ENCODE data around the gene ZNF148.

ZNF148 gene

GRCh38 chr3:125262161-125262560 is 113.0 kb downstream of the ZNF148 start:
- DNase-seq (ENCODE audit: insufficient read length) = no peak
- TF ChIP-seq POLR2AphosphoS5 (IDR thresholded peaks at IDR 0.05; ENCODE audit: low read depth, low read length) (no peak), POLR2A (IDR thresholded peaks at IDR 0.05; ENCODE audit: low read depth, low read length) (no peak), TAF1 (IDR thresholded peaks at IDR 0.05; ENCODE audit: borderline replicate concordance, low read depth, low read length) (no peak)
- FAIRE-seq = no peak

- TF ChIP-seq TAF1 (IDR thresholded peaks at IDR 0.05; ENCODE audit: borderline replicate concordance, low read depth, low read length) = no peak
- TF ChIP-seq POLR2AphosphoS5 (IDR thresholded peaks at IDR 0.05; ENCODE audit: low read depth, low read length) = no peak
- no peak for TF ChIP-seq POLR2A (IDR thresholded peaks at IDR 0.05; ENCODE audit: low read depth, low read length)
These were observed 114.1 kb downstream of the ZNF148 start for GRCh38 chr3:125261031-125261430.

GRCh38 chr3:125260158-125260557 is 115.0 kb downstream of the ZNF148 start:
- FAIRE-seq = no peak
- TF ChIP-seq POLR2A (IDR thresholded peaks at IDR 0.05; ENCODE audit: low read depth, low read length) (no peak), POLR2AphosphoS5 (IDR thresholded peaks at IDR 0.05; ENCODE audit: low read depth, low read length) (no peak), TAF1 (IDR thresholded peaks at IDR 0.05; ENCODE audit: borderline replicate concordance, low read depth, low read length) (no peak)
- DNase-seq (ENCODE audit: insufficient read length) = no peak

More at GRCh38 chr3:125261031-125261430, 114.1 kb downstream of the ZNF148 start:
- FAIRE-seq = no peak
- no peak for DNase-seq (ENCODE audit: insufficient read length)

GRCh38 chr3:125257536-125257935 is 117.6 kb downstream of the ZNF148 start:
- FAIRE-seq (no peak), DNase-seq (ENCODE audit: insufficient read length) (no peak)
- no peak for TF ChIP-seq POLR2A (IDR thresholded peaks at IDR 0.05; ENCODE audit: low read depth, low read length)
- no peak for TF ChIP-seq POLR2AphosphoS5 (IDR thresholded peaks at IDR 0.05; ENCODE audit: low read depth, low read length)
- no peak for TF ChIP-seq TAF1 (IDR thresholded peaks at IDR 0.05; ENCODE audit: borderline replicate concordance, low read depth, low read length)

GRCh38 chr3:125256675-125257074 is 118.5 kb downstream of the ZNF148 start:
- FAIRE-seq (no peak), DNase-seq (ENCODE audit: insufficient read length) (no peak)
- no peak for TF ChIP-seq POLR2A (IDR thresholded peaks at IDR 0.05; ENCODE audit: low read depth, low read length)
- no peak for TF ChIP-seq POLR2AphosphoS5 (IDR thresholded peaks at IDR 0.05; ENCODE audit: low read depth, low read length)

GRCh38 chr3:125250973-125251372 is 124.2 kb downstream of the ZNF148 start:
- TF ChIP-seq POLR2AphosphoS5 (IDR thresholded peaks at IDR 0.05; ENCODE audit: low read depth, low read length) (no peak), POLR2A (IDR thresholded peaks at IDR 0.05; ENCODE audit: low read depth, low read length) (no peak), TAF1 (IDR thresholded peaks at IDR 0.05; ENCODE audit: borderline replicate concordance, low read depth, low read length) (no peak)
- FAIRE-seq = no peak
- DNase-seq (ENCODE audit: insufficient read length) = no peak

GRCh38 chr3:125246237-125246636 is 128.9 kb downstream of the ZNF148 start:
- DNase-seq (ENCODE audit: insufficient read length) (no peak), FAIRE-seq (no peak)
- TF ChIP-seq POLR2AphosphoS5 (IDR thresholded peaks at IDR 0.05; ENCODE audit: low read depth, low read length) = no peak

GRCh38 chr3:125245521-125245920 is 129.6 kb downstream of the ZNF148 start:
- FAIRE-seq = no peak
- no peak for TF ChIP-seq POLR2AphosphoS5 (IDR thresholded peaks at IDR 0.05; ENCODE audit: low read depth, low read length)
- TF ChIP-seq POLR2A (IDR thresholded peaks at IDR 0.05; ENCODE audit: low read depth, low read length) = no peak
- no peak for TF ChIP-seq TAF1 (IDR thresholded peaks at IDR 0.05; ENCODE audit: borderline replicate concordance, low read depth, low read length)
- DNase-seq (ENCODE audit: insufficient read length) = no peak

GRCh38 chr3:125240496-125240895 is 134.6 kb downstream of the ZNF148 start:
- no peak for DNase-seq (ENCODE audit: insufficient read length)
- no peak for FAIRE-seq
- TF ChIP-seq POLR2A (IDR thresholded peaks at IDR 0.05; ENCODE audit: low read depth, low read length) (no peak), POLR2AphosphoS5 (IDR thresholded peaks at IDR 0.05; ENCODE audit: low read depth, low read length) (no peak), TAF1 (IDR thresholded peaks at IDR 0.05; ENCODE audit: borderline replicate concordance, low read depth, low read length) (no peak)

- DNase-seq (ENCODE audit: insufficient read length) (no peak), FAIRE-seq (no peak)
- TF ChIP-seq POLR2AphosphoS5 (IDR thresholded peaks at IDR 0.05; ENCODE audit: low read depth, low read length) (no peak), POLR2A (IDR thresholded peaks at IDR 0.05; ENCODE audit: low read depth, low read length) (no peak), TAF1 (IDR thresholded peaks at IDR 0.05; ENCODE audit: borderline replicate concordance, low read depth, low read length) (no peak)
These were observed 135.9 kb downstream of the ZNF148 start for GRCh38 chr3:125239266-125239665.

- TF ChIP-seq POLR2A (IDR thresholded peaks at IDR 0.05; ENCODE audit: low read depth, low read length) (no peak), POLR2AphosphoS5 (IDR thresholded peaks at IDR 0.05; ENCODE audit: low read depth, low read length) (no peak), TAF1 (IDR thresholded peaks at IDR 0.05; ENCODE audit: borderline replicate concordance, low read depth, low read length) (no peak)
- FAIRE-seq (no peak), DNase-seq (ENCODE audit: insufficient read length) (no peak)
These were observed 136.4 kb downstream of the ZNF148 start for GRCh38 chr3:125238759-125239158.

- FAIRE-seq (no peak), DNase-seq (ENCODE audit: insufficient read length) (no peak)
- TF ChIP-seq POLR2AphosphoS5 (IDR thresholded peaks at IDR 0.05; ENCODE audit: low read depth, low read length) = no peak
- TF ChIP-seq TAF1 (IDR thresholded peaks at IDR 0.05; ENCODE audit: borderline replicate concordance, low read depth, low read length) = no peak
- no peak for TF ChIP-seq POLR2A (IDR thresholded peaks at IDR 0.05; ENCODE audit: low read depth, low read length)
These were observed 138.7 kb downstream of the ZNF148 start for GRCh38 chr3:125236331-125236903.

- no peak for TF ChIP-seq TAF1 (IDR thresholded peaks at IDR 0.05; ENCODE audit: borderline replicate concordance, low read depth, low read length)
- TF ChIP-seq POLR2A (IDR thresholded peaks at IDR 0.05; ENCODE audit: low read depth, low read length) = no peak
- TF ChIP-seq POLR2AphosphoS5 (IDR thresholded peaks at IDR 0.05; ENCODE audit: low read depth, low read length) = no peak
- no peak for DNase-seq (ENCODE audit: insufficient read length)
- FAIRE-seq = no peak
These were observed 140.3 kb downstream of the ZNF148 start for GRCh38 chr3:125234831-125235230.
